ENCODE data around the gene MTHFS.
"Not testable (repeated sequence)": the region's sequence is repeated elsewhere in the genome, so short reads cannot be mapped to it uniquely, and the experiment has no call there.

MTHFS gene

GRCh38 chr15:79916502-79917132 is 19.8 kb upstream of the MTHFS start:
- H3K27me3 ChIP-seq (ENCODE audit: control insufficient read depth, insufficient read depth, low read length) = no peaks in the 10 kb centered on the region
- DNase-seq (ENCODE audit: low read depth, low spot score) = no peak
- H3K27ac ChIP-seq (ENCODE audit: low read length) = no peak overlapping the region
- no CpG with 5 or more reads among the region's 3 CpGs for WGBS (ENCODE audit: insufficient coverage, insufficient read length)
- H3K4me1 ChIP-seq (ENCODE audit: control insufficient read depth, insufficient read depth, low read length) = no peaks in the 10 kb centered on the region; the same call in 1 of the 2 replicates
- H3K9me3 ChIP-seq (ENCODE audit: control insufficient read depth, insufficient read depth, low read length) = peaks cover 5% of the 10 kb centered on the region
- no peak overlapping the region for H3K4me3 ChIP-seq (ENCODE audit: low read length)
- H3K36me3 ChIP-seq (ENCODE audit: control insufficient read depth, insufficient read depth, low read length) = peaks cover 4% of the 10 kb centered on the region; the same call in 1 of the 2 replicates

GRCh38 chr15:79915776-79916501 is 19.1 kb upstream of the MTHFS start:
- not testable (repeated sequence) for H3K27me3 ChIP-seq (ENCODE audit: control insufficient read depth, insufficient read depth, low read length); H3K4me1 ChIP-seq (ENCODE audit: control insufficient read depth, insufficient read depth, low read length); H3K9me3 ChIP-seq (ENCODE audit: control insufficient read depth, insufficient read depth, low read length); H3K4me3 ChIP-seq (ENCODE audit: low read length); H3K27ac ChIP-seq (ENCODE audit: low read length); DNase-seq (ENCODE audit: low read depth, low spot score); H3K36me3 ChIP-seq (ENCODE audit: control insufficient read depth, insufficient read depth, low read length)
- no CpG with 5 or more reads among the region's 3 CpGs for WGBS (ENCODE audit: insufficient coverage, insufficient read length)

- peaks cover 3% of the 10 kb centered on the region for H3K9me3 ChIP-seq (ENCODE audit: control insufficient read depth, insufficient read depth, low read length)
- H3K4me1 ChIP-seq (ENCODE audit: control insufficient read depth, insufficient read depth, low read length) = no peaks in the 10 kb centered on the region; the same call in 1 of the 2 replicates
- peaks cover 4% of the 10 kb centered on the region; the same call in 1 of the 2 replicates for H3K36me3 ChIP-seq (ENCODE audit: control insufficient read depth, insufficient read depth, low read length)
Observed at GRCh38 chr15:79914728-79915127, 17.9 kb upstream of the MTHFS start.

GRCh38 chr15:79909556-79910335 is 12.9 kb upstream of the MTHFS start:
- WGBS (ENCODE audit: insufficient coverage, insufficient read length) = no CpG with 5 or more reads among the region's 4 CpGs
- not testable (repeated sequence) for H3K27ac ChIP-seq (ENCODE audit: low read length); H3K4me1 ChIP-seq (ENCODE audit: control insufficient read depth, insufficient read depth, low read length); H3K36me3 ChIP-seq (ENCODE audit: control insufficient read depth, insufficient read depth, low read length); H3K9me3 ChIP-seq (ENCODE audit: control insufficient read depth, insufficient read depth, low read length); H3K4me3 ChIP-seq (ENCODE audit: low read length); H3K27me3 ChIP-seq (ENCODE audit: control insufficient read depth, insufficient read depth, low read length); DNase-seq (ENCODE audit: low read depth, low spot score)

More at GRCh38 chr15:79914728-79915127, 17.9 kb upstream of the MTHFS start:
- Histone ChIP-seq H3K27ac (ENCODE audit: low read length) (no peak overlapping the region), H3K27me3 (ENCODE audit: control insufficient read depth, insufficient read depth, low read length) (no peaks in the 10 kb centered on the region), H3K4me3 (ENCODE audit: low read length) (no peak overlapping the region)
- DNase-seq (ENCODE audit: low read depth, low spot score) = no peak

- Histone ChIP-seq H3K4me1 (ENCODE audit: control insufficient read depth, insufficient read depth, low read length) (no peaks in the 10 kb centered on the region), H3K4me3 (ENCODE audit: low read length) (no peak overlapping the region), H3K9me3 (ENCODE audit: control insufficient read depth, insufficient read depth, low read length) (no peaks in the 10 kb centered on the region), H3K27ac (ENCODE audit: low read length) (no peak overlapping the region), H3K27me3 (ENCODE audit: control insufficient read depth, insufficient read depth, low read length) (no peaks in the 10 kb centered on the region), H3K36me3 (ENCODE audit: control insufficient read depth, insufficient read depth, low read length) (no peaks in the 10 kb centered on the region; the same call in 1 of the 2 replicates)
- no peak for DNase-seq (ENCODE audit: low read depth, low spot score)
- no CpG with 5 or more reads among the region's 4 CpGs for WGBS (ENCODE audit: insufficient coverage, insufficient read length)
Observed at GRCh38 chr15:79904271-79904670, 7.5 kb upstream of the MTHFS start.

GRCh38 chr15:79903626-79904025 is 6.8 kb upstream of the MTHFS start:
- Histone ChIP-seq H3K27me3 (ENCODE audit: control insufficient read depth, insufficient read depth, low read length) (no peaks in the 10 kb centered on the region), H3K27ac (ENCODE audit: low read length) (no peak overlapping the region), H3K36me3 (ENCODE audit: control insufficient read depth, insufficient read depth, low read length) (no peaks in the 10 kb centered on the region; the same call in 1 of the 2 replicates), H3K4me3 (ENCODE audit: low read length) (no peak overlapping the region), H3K4me1 (ENCODE audit: control insufficient read depth, insufficient read depth, low read length) (no peaks in the 10 kb centered on the region), H3K9me3 (ENCODE audit: control insufficient read depth, insufficient read depth, low read length) (no peaks in the 10 kb centered on the region)
- no CpG with 5 or more reads among the region's 1 CpG for WGBS (ENCODE audit: insufficient coverage, insufficient read length)
- DNase-seq (ENCODE audit: low read depth, low spot score) = no peak

- no peaks in the 10 kb centered on the region for H3K4me1 ChIP-seq (ENCODE audit: control insufficient read depth, insufficient read depth, low read length)
- no CpG with 5 or more reads among the region's 2 CpGs for WGBS (ENCODE audit: insufficient coverage, insufficient read length)
Observed at GRCh38 chr15:79903144-79903543, 6.3 kb upstream of the MTHFS start.

GRCh38 chr15:79901958-79902357 is 5.1 kb upstream of the MTHFS start:
- H3K4me1 ChIP-seq (ENCODE audit: control insufficient read depth, insufficient read depth, low read length) = peaks cover 1% of the 10 kb centered on the region; the same call in 1 of the 2 replicates
- no CpG with 5 or more reads among the region's 1 CpG for WGBS (ENCODE audit: insufficient coverage, insufficient read length)
- H3K27ac ChIP-seq (ENCODE audit: low read length) = no peak overlapping the region
- H3K36me3 ChIP-seq (ENCODE audit: control insufficient read depth, insufficient read depth, low read length) = no peaks in the 10 kb centered on the region; the same call in 1 of the 2 replicates
- no peaks in the 10 kb centered on the region for H3K27me3 ChIP-seq (ENCODE audit: control insufficient read depth, insufficient read depth, low read length)
- no peak for DNase-seq (ENCODE audit: low read depth, low spot score)
- H3K9me3 ChIP-seq (ENCODE audit: control insufficient read depth, insufficient read depth, low read length) = no peaks in the 10 kb centered on the region
- H3K4me3 ChIP-seq (ENCODE audit: low read length) = no peak overlapping the region

More at GRCh38 chr15:79903144-79903543, 6.3 kb upstream of the MTHFS start:
- H3K9me3 ChIP-seq (ENCODE audit: control insufficient read depth, insufficient read depth, low read length) = no peaks in the 10 kb centered on the region
- no peak for DNase-seq (ENCODE audit: low read depth, low spot score)
- H3K27me3 ChIP-seq (ENCODE audit: control insufficient read depth, insufficient read depth, low read length) = no peaks in the 10 kb centered on the region
- no peaks in the 10 kb centered on the region; the same call in 1 of the 2 replicates for H3K36me3 ChIP-seq (ENCODE audit: control insufficient read depth, insufficient read depth, low read length)
- no peak overlapping the region for H3K4me3 ChIP-seq (ENCODE audit: low read length)
- H3K27ac ChIP-seq (ENCODE audit: low read length) = no peak overlapping the region

GRCh38 chr15:79900818-79901378 is 4.1 kb upstream of the MTHFS start:
- not testable (repeated sequence) for H3K27ac ChIP-seq (ENCODE audit: low read length); H3K4me1 ChIP-seq (ENCODE audit: control insufficient read depth, insufficient read depth, low read length); H3K9me3 ChIP-seq (ENCODE audit: control insufficient read depth, insufficient read depth, low read length); H3K4me3 ChIP-seq (ENCODE audit: low read length); H3K27me3 ChIP-seq (ENCODE audit: control insufficient read depth, insufficient read depth, low read length); DNase-seq (ENCODE audit: low read depth, low spot score); H3K36me3 ChIP-seq (ENCODE audit: control insufficient read depth, insufficient read depth, low read length)
- WGBS (ENCODE audit: insufficient coverage, insufficient read length) = no CpG with 5 or more reads among the region's 4 CpGs

- WGBS (ENCODE audit: insufficient coverage, insufficient read length) = 100% methylated on average over 3 of the region's 9 CpGs
- Histone ChIP-seq H3K4me1 (ENCODE audit: control insufficient read depth, insufficient read depth, low read length) (peaks cover 1% of the 10 kb centered on the region; the same call in 1 of the 2 replicates), H3K9me3 (ENCODE audit: control insufficient read depth, insufficient read depth, low read length) (no peaks in the 10 kb centered on the region), H3K36me3 (ENCODE audit: control insufficient read depth, insufficient read depth, low read length) (no peaks in the 10 kb centered on the region; the same call in 1 of the 2 replicates), H3K27ac (ENCODE audit: low read length) (no peak overlapping the region), H3K27me3 (ENCODE audit: control insufficient read depth, insufficient read depth, low read length) (no peaks in the 10 kb centered on the region), H3K4me3 (ENCODE audit: low read length) (no peak overlapping the region)
- DNase-seq (ENCODE audit: low read depth, low spot score) = no peak
Observed at GRCh38 chr15:79900087-79900486, 3.3 kb upstream of the MTHFS start.

All from iPS DF 6.9 (cell line).